ENCODE measurements around the gene SLC7A6.

SLC7A6 gene

GRCh38 chr16:68269793-68270192 is 5.5 kb downstream of the SLC7A6 start:
- DNase-seq (ENCODE audit: extremely low spot score), result no peak
- no peak for TF ChIP-seq CTCF (IDR thresholded peaks at IDR 0.05; ENCODE audit: control extremely low read depth, extremely low read depth, low read depth, missing control alignments)
- ChIA-PET CTCF (interaction anchor here (1.1 to 13.4 kb wide), 3 partner anchors 7 to 22 kb away, joined by 3 to 153 read pairs (median 19); partner anchors contain the start of gene SLC7A6), POLR2A (interaction anchor here (1.2 kb wide), 1 partner anchor 41 kb away, joined by 5 read pairs; the partner anchor contains the start of genes PRMT7 and SLC7A6OS)

- ChIA-PET POLR2A (no interaction called here), CTCF (interaction anchor here (13.4 kb wide), 1 partner anchor 8 kb away, joined by 153 read pairs; the partner anchor contains the start of gene SLC7A6)
- DNase-seq (ENCODE audit: extremely low spot score), result no peak
- TF ChIP-seq CTCF (IDR thresholded peaks at IDR 0.05; ENCODE audit: control extremely low read depth, extremely low read depth, low read depth, missing control alignments), result no peak
These were observed 6.0 kb downstream of the SLC7A6 start for GRCh38 chr16:68270353-68270752.

- POLR2A ChIA-PET, result interaction anchor here (0.5 to 2.0 kb wide), 5 partner anchors 9 to 691 kb away, joined by 3 to 7 read pairs (median 6); partner anchors contain the start of genes PRMT7, SLC7A6 and SLC7A6OS
- TF ChIP-seq CTCF (IDR thresholded peaks at IDR 0.05; ENCODE audit: control extremely low read depth, extremely low read depth, low read depth, missing control alignments), result no peak
- CTCF ChIA-PET, result interaction anchor here (0.8 to 13.4 kb wide), 10 partner anchors 10 to 56 kb away, joined by 3 to 153 read pairs (median 4); partner anchors contain the start of genes PRMT7, SLC7A6 and SLC7A6OS
- DNase-seq (ENCODE audit: extremely low spot score), result no peak
These were observed 8.3 kb downstream of the SLC7A6 start for GRCh38 chr16:68272507-68273209.

GRCh38 chr16:68273459-68273858 is 9.1 kb downstream of the SLC7A6 start:
- no peak for DNase-seq (ENCODE audit: extremely low spot score)
- POLR2A ChIA-PET, result interaction anchor here (0.5 to 2.0 kb wide), 4 partner anchors 10 to 691 kb away, joined by 3 to 7 read pairs (median 6); partner anchors contain the start of genes PRMT7, SLC7A6 and SLC7A6OS
- no peak for TF ChIP-seq CTCF (IDR thresholded peaks at IDR 0.05; ENCODE audit: control extremely low read depth, extremely low read depth, low read depth, missing control alignments)
- CTCF ChIA-PET, result interaction anchor here (0.8 to 13.4 kb wide), 5 partner anchors 11 to 55 kb away, joined by 3 to 153 read pairs (median 3); partner anchors contain the start of genes PRMT7, SLC7A6 and SLC7A6OS

- no peak for TF ChIP-seq CTCF (IDR thresholded peaks at IDR 0.05; ENCODE audit: control extremely low read depth, extremely low read depth, low read depth, missing control alignments)
- ChIA-PET POLR2A (interaction anchor here (1.0 to 2.0 kb wide), 2 partner anchors 29 to 37 kb away, joined by 3 to 6 read pairs; partner anchors contain the start of genes PRMT7 and SLC7A6OS), CTCF (interaction anchor here (1.0 to 13.4 kb wide), 8 partner anchors 11 to 62 kb away, joined by 3 to 153 read pairs (median 4); partner anchors contain the start of genes PRMT7, SLC7A6 and SLC7A6OS)
- no peak for DNase-seq (ENCODE audit: extremely low spot score)
These were observed 9.6 kb downstream of the SLC7A6 start for GRCh38 chr16:68273896-68274295.

GRCh38 chr16:68274441-68274840 is 10.1 kb downstream of the SLC7A6 start:
- DNase-seq (ENCODE audit: extremely low spot score), result no peak
- no peak for TF ChIP-seq CTCF (IDR thresholded peaks at IDR 0.05; ENCODE audit: control extremely low read depth, extremely low read depth, low read depth, missing control alignments)
- POLR2A ChIA-PET, result no interaction called here
- CTCF ChIA-PET, result interaction anchor here (1.0 to 13.4 kb wide), 9 partner anchors 11 to 61 kb away, joined by 3 to 153 read pairs (median 4); partner anchors contain the start of genes PRMT7, SLC7A6 and SLC7A6OS

Measured in GM10248 (cell line).